Colon (tissue), 2 donors: ENCODE results near the gene SPRED2.
"Not testable (repeated sequence)": the region's sequence is repeated elsewhere in the genome, so short reads cannot be mapped to it uniquely, and the experiment has no call there.

Source experiments
- FAIRE-seq: peaks from 2 replicates; lab custom pipeline; 2012; peaks lifted over from hg19 to GRCh38; lab: Jason Lieb, UNC
- donor health status: control.
- donor health status: control.

Gene SPRED2

GRCh38 chr2:65340898-65341681, 91.3 kb downstream of the SPRED2 start:
- FAIRE-seq: no peak

- no peak for FAIRE-seq
Measured at GRCh38 chr2:65339648-65340047, 92.8 kb downstream of the SPRED2 start.

DNA sequence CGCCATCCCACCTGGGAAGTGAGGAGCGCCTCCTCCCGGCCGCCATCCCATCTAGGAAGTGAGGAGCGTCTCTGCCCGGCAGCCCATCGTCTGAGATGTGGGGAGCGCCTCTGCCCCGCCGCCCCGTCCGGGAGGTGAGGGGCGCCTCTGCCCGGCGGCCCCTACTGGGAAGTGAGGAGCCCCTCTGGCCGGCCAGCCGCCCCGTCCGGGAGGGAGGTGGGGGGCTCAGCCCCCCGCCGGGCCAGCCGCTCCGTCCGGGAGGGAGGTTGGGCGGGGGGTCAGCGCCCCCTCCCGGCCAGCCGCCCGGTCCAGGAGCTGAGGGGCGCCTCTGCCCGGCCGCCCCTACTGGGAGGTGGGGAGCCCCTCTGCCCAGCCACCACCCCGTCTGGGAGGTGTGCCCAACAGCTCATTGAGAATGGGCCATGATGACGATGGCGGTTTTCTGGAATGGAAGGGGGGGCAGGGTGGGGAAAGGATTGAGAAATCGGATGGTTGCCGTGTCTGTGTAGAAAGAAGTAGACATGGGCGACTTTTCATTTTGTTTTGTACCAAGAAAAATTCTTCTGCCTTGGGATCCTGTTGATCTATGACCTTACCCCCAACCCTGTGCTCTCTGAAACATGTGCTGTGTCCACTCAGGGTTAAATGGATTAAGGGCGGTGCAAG, 93.4 kb downstream of the SPRED2 start:
- FAIRE-seq: not testable (repeated sequence)

DNA sequence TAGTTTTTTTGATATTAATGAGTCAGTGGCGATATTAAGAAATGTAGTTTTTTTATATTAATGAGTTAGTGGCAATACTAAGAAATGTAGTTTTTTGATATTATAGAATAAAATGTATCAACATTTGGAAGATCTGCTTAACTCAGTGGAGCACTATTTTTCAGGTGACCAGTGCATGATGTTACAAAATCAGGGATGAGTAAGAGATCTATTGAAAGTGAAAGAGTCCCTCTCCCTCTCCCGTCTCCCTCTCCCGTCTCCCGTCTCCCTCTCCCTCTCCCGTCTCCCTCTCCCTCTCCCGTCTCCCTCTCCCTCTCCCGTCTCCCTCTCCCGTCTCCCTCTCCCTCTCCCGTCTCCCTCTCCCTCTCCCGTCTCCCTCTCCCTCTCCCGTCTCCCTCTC, 94.5 kb downstream of the SPRED2 start:
- not testable (repeated sequence) for FAIRE-seq

DNA sequence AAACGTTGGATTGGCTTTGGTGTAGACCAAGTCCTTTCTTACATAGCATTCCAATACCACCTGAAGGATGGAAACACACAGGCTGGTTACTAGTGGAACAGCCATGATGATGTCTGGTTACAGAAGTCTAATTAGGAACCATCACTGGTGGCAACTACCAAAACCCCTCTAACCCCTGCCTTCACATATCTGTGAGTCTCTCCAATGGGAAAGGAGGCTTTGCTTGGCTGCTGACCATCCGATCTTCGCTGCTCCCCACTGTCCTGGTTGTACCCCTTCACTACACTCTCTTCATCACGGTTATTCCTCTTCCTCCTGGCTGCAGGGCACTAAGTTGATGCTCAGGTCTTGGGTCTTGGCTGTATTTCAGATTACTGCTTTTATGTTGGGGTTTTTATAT, 97.7 kb downstream of the SPRED2 start:
- no peak for FAIRE-seq

- FAIRE-seq: no peak
Measured at GRCh38 chr2:65331336-65332025, 100.9 kb downstream of the SPRED2 start.

GRCh38 chr2:65329525-65329924, 102.9 kb downstream of the SPRED2 start:
- FAIRE-seq: no peak

DNA sequence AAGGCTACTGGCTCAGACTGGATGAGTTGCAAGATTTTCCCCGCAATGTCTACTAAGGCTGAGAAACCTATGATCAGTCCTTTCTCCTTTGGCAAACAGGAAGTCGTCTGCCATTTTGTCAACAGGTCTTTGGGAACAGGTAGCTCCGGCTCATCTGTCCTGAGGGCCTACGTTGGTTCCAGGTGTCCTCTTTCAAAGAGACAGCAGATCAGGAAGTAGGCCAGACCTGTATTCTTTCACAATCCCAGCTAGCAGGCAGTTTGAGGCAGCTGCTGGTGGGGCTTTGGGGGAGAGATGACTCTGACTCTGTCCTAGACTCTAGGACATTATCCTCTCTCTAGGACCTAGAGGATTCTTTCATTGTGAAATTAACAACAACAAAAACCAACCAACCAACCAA, 106.1 kb downstream of the SPRED2 start:
- FAIRE-seq: no peak

GRCh38 chr2:65325066-65325465, 107.3 kb downstream of the SPRED2 start:
- FAIRE-seq: no peak

DNA sequence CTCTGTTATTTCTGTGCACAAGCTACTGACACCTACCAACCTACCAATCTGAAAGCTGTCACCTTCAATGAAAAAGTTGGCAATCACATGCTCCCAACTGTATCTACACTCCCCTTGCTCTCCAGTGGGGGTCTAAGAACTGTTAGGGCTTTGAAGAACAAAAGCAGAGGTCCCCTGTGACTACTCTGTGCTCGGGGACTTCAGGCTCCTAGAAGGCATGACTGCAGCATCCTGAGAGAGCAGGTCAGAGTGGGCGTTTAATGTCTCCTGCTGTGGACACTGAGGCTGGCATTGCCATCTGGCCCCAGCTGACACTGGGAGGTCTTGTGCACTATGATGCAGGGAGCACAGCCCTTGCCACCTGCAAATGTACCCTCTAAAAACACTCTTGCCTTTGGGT, 111.5 kb downstream of the SPRED2 start:
- no peak for FAIRE-seq

DNA sequence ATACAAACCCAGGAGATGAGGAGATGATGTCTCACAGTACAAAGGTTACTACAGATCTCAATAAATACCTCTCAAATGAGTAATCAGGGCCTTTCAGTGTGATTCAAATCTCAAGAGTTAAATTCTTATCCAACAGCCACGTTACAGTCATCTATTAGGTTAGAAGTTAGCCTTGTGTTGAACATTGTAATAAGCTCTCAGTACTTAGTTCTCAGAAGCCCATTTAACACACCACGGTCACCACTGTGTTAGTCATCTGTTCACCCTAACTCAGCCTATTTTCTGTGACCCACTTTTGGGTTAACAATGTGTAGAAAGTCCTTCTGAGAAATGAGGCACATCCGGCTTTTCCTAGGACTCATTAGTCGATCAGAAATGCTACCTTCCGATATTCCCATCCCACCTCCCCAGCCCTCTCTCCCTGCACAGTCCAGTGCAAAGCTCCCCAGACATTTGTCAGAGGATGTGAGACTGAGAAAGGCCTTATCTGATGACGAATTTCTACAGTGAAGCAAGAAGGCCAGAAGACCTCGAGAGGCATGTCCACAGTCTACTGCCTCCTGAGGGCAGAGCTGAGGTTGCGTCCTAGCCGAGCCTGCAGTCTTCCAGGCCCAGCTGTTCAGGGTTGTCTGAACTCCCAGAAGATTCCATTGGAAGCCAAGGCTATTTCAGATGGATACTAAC, 112.2 kb downstream of the SPRED2 start:
- FAIRE-seq: no peak

- no peak for FAIRE-seq
Measured at GRCh38 chr2:65319674-65320041, 112.7 kb downstream of the SPRED2 start.

- FAIRE-seq: no peak
Measured at GRCh38 chr2:65319072-65319673, 113.2 kb downstream of the SPRED2 start.

DNA sequence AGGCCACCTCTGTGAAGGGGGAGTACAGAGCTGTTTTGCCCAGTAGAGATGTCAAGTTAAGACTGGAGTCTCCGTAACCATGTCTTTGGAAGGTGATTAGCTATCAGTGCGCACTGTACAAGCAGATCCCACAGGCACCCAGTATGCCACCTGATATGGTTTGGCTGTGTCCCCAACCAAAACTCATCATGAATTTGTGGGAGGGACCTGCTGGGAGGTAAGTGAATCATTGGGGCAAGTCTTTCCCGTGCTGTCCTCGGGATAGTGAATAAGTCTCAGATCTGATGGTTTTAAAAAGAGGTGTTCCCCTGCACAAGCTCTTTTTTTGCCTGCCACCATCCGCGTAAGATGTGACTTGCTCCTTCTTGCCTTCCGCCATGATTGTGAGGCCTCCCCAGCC, 114.6 kb downstream of the SPRED2 start:
- no peak for FAIRE-seq

DNA sequence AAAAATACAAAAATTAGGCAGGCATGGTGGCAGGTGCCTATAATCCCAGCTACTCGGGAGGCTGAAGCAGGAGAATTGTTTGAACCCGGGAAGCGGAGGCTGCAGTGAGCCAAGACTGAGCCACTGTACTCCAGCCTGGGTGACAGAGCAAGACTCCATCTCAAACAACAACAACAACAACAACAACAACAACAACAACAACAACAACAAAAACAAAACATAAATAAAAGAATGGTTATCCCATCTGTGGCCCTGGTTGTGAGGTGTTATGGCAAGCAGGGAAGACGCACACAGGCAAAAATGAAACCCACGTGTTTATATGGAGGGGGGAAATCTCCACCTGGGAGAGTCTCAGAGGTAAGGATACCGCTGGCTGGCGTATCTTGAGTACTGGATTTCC, 115.0 kb downstream of the SPRED2 start:
- not testable (repeated sequence) for FAIRE-seq

DNA sequence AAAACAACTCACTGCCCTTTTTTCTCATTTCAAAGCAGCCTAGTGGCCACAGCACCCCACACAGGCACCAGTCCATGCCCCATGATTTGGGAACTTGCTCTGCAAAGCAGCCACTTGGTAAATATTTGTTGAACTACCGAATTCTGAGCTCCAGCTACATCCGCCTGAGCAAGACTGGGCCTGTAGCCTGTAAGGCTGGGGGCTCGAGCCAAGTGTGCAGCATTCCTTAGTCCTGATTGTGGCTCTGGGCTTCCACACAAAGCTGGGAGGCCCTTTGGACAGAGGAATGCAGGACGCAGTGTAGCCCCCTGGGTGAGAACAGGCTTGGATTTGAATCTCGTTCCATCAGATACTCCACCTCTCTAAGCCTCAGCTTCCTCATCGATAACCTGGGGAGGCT, 116.3 kb downstream of the SPRED2 start:
- FAIRE-seq: no peak

GRCh38 chr2:65314801-65315441, 117.5 kb downstream of the SPRED2 start:
- no peak for FAIRE-seq

- FAIRE-seq: no peak
Measured at GRCh38 chr2:65313954-65314256, 118.5 kb downstream of the SPRED2 start.

DNA sequence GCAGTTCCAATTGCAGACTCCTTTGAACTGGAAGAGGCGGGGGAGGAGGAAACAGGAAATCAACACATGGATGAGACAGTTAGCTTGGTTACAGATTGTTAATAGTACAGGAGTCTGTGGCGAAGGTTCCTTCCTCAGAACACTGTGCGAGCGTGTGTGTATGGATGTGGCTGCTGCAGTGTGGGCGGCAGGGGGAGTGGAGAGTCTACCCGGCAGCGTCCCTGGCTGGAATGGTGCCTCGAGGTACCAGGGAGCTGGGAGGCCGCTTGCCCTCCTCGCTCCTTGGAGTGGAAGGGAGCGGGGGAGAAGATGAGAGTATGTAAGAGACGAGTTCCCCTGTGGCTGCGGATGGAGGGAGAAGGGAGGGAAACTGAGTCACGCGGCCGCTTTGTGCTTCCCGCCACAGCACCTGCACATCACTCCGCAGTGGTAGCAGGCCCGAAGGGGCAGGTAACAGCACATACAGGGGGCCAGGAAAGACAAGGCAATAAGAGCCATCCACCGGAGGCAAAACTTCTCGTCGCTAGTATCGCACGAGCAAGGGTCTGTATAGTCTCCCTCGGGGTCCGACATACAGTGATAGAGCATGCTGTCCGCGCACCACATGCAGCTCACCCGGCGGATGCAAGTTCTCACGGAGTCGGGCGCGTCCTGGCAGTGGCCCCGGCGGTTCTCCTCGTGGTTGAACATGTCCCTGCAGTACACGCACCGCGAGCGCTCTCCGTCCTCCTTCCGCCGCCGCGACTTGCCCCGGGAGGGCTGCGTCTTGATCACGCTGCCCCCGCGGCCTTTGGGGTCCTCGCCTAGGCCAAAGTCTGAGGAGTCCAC, 119.1 kb downstream of the SPRED2 start:
- no peak for FAIRE-seq

DNA sequence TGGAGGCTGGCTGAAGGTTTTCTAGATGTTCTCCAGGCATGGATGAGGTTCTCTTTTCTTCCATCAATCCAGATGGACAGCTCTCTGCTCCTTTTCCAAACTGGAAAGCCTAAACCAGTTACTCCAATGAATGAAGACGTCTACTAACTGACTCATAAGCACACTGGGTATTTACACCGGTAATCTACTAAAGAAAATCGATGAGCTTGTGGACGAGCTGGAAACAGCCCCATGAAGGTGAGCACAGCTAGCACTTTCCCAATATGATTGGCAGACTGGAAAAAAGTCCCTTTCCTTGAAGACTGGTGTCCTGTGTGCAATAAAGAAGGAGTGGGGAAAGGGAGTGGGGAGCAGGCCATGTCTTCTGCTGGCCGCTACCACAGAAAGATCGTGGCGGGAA, 120.8 kb downstream of the SPRED2 start:
- FAIRE-seq: no peak

DNA sequence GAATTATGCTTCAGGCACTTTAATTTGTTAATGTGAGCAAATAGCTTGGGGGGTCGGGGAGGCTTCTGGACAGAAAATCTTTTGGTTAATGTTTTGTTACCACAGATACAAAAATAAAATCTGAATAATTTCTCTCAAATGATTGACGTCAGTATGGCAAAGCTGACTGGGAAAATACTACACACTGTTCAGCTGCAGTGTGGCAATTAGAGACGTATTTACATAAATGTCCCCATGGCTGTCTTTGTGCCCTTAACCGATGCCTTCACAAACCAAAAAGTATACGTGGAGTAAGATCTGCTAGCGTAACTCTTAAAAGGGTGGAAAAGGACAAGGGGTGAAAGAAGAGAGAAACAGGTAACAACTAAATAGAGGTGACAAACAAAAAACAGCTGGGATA, 121.3 kb downstream of the SPRED2 start:
- FAIRE-seq: no peak
